ENCODE measurements around the gene MFRP.
A peak's percentile ranks its signal among the peaks of the same experiment; 100 is the strongest.
"Not testable (repeated sequence)": the region's sequence is repeated elsewhere in the genome, so short reads cannot be mapped to it uniquely, and the experiment has no call there.

Gene MFRP

GRCh38 chr11:119346605-119347004 lies at the start of gene MFRP:
MFRP (minus strand) TSS chr11:119346705; CDS start chr11:119346513, 192 bp downstream.
- DNase-seq (ENCODE audit: low read depth), result no peak

- DNase-seq (ENCODE audit: low read depth), result no peak
Observed at GRCh38 chr11:119391275-119391674, 44.8 kb upstream of the MFRP start.

- DNase-seq (ENCODE audit: low read depth), result no peak
Observed at GRCh38 chr11:119389611-119390254, 43.2 kb upstream of the MFRP start.

- no peak for DNase-seq (ENCODE audit: low read depth)
Observed at GRCh38 chr11:119388103-119388502, 41.6 kb upstream of the MFRP start.

- DNase-seq (ENCODE audit: low read depth), result no peak
Observed at GRCh38 chr11:119384332-119384731, 37.8 kb upstream of the MFRP start.

- DNase-seq (ENCODE audit: low read depth), result not testable (repeated sequence)
Observed at GRCh38 chr11:119382513-119382912, 36.0 kb upstream of the MFRP start.

- no peak for DNase-seq (ENCODE audit: low read depth)
Observed at GRCh38 chr11:119382101-119382500, 35.6 kb upstream of the MFRP start.

GRCh38 chr11:119381181-119381988 lies 34.9 kb upstream of the MFRP start, which contains the start of gene USP2:
USP2 (minus strand) TSS chr11:119381690; CDS start chr11:119373480, 8,210 bp downstream.
- DNase-seq (ENCODE audit: low read depth), result peak; percentile 96

GRCh38 chr11:119380827-119381180 lies 34.3 kb upstream of the MFRP start:
- DNase-seq (ENCODE audit: low read depth), result no peak

GRCh38 chr11:119380160-119380826 lies 33.8 kb upstream of the MFRP start:
- no peak for DNase-seq (ENCODE audit: low read depth)

GRCh38 chr11:119378851-119379465 lies 32.5 kb upstream of the MFRP start:
- no peak for DNase-seq (ENCODE audit: low read depth)

GRCh38 chr11:119377961-119378667 lies 31.6 kb upstream of the MFRP start:
- no peak for DNase-seq (ENCODE audit: low read depth)

GRCh38 chr11:119377112-119377901 lies 30.8 kb upstream of the MFRP start:
- DNase-seq (ENCODE audit: low read depth), result no peak

- no peak for DNase-seq (ENCODE audit: low read depth)
Observed at GRCh38 chr11:119376197-119376847, 29.8 kb upstream of the MFRP start.

- DNase-seq (ENCODE audit: low read depth), result no peak
Observed at GRCh38 chr11:119375337-119376196, 29.1 kb upstream of the MFRP start.

- DNase-seq (ENCODE audit: low read depth), result no peak
Observed at GRCh38 chr11:119374632-119375336, 28.3 kb upstream of the MFRP start.

GRCh38 chr11:119373921-119374631 lies 27.6 kb upstream of the MFRP start:
- DNase-seq (ENCODE audit: low read depth), result no peak

Data from stimulated activated CD8-positive, alpha-beta memory T cell treated with anti-CD3 and anti-CD28 coated beads, Interleukin-12 subunit alpha, Interleukin-12 subunit beta, amount 100 ng/mL, for 4 hours (primary cell).